Jurkat, Clone E6-1 (cell line): ENCODE results near the gene CX3CL1.

ENCODE experiments used
- DNase-seq: peaks from one replicate; pipeline ENCODE4 v3.0.0-alpha.2; 2011; ENCODE audit warnings: low read depth, low spot score
- H3K4me3 ChIP-seq: 2 replicates; pipeline ENCODE4 v1.5.1; 2011; ENCODE audit warnings: mild to moderate bottlenecking, low read length, control low read depth, moderate library complexity

Gene CX3CL1

DNA sequence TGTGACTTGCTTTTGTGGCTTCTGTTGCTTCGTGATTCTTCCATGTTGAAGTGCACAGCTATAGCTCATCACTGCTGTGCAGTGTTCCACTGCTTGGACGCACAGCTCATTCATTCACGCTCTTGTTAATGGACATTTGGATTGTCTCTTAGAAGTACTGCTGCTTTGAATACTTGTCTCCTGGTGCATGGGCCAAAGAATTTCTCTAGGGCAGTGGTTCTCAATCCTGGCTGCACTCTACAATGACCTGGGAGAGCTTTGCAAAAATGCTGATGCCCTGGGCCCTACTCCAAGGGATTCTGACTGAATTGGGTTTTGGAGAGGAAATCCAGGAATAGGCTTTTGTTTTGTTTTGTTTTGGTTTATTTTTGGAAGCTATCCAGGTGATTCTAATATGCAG is 52.3 kb downstream of the CX3CL1 start:
- no peak overlapping the region for H3K4me3 ChIP-seq
- DNase-seq, result no peak

DNA sequence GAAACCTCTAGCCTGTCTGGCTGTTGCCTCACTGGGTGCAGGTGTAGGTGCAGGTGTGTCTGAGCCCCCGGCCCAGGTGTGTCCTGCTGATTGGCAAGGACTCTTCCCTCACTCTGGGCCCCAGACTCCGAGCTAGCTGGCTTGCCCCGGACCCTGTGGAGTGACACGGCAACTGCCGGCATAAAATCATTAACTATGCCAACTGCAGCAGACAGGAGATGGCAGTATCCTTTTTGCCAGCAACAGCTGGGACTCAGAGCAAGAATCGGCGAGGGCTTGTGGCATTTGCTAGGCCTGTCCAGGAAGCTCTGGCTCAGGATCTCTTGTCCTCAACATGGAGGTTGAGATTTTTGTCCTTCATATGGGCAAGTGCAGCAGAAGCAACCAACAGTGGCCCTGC is 54.1 kb downstream of the CX3CL1 start:
- no peak for DNase-seq
- H3K4me3 ChIP-seq, result no peak overlapping the region

DNA sequence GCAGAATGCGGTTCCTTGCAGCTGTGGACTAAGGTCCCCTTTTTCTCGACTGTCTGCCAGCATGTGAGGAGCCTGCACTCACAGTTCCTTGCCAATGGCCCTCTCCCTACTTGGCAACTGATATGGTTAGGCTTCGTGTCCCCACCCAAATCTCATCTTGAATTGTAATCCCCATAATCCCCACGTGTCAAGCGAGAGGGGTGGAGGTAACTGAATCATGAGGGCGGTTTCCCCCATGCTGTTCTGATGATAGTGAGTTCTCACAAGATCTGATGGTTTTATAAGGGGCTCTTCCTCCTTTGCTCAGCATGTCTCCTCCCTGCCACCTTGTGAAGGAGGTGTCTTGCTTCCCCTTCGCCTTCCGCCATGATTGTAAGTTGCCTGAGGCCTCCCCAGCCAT is 55.0 kb downstream of the CX3CL1 start:
- DNase-seq, result no peak
- H3K4me3 ChIP-seq, result no peak overlapping the region

DNA sequence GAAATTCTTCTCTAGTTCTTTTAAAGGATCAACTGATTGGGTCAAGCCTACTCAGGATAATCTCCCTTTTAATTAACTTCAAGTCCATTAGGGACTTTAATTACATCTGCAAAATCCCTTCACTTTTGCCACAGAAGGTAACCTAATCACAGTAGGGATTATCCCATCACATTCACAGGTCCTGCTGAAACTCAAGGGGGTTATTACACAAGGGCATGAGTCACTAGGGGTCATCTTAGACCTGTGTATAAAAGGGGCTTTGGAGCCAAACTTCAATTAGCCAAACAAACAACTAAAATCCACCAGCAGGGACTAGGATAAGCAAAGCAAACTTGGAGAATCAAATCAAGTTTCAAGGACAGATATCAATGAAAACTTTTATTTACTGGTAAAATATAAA is 55.5 kb downstream of the CX3CL1 start:
- H3K4me3 ChIP-seq, result no peak overlapping the region
- DNase-seq, result no peak

DNA sequence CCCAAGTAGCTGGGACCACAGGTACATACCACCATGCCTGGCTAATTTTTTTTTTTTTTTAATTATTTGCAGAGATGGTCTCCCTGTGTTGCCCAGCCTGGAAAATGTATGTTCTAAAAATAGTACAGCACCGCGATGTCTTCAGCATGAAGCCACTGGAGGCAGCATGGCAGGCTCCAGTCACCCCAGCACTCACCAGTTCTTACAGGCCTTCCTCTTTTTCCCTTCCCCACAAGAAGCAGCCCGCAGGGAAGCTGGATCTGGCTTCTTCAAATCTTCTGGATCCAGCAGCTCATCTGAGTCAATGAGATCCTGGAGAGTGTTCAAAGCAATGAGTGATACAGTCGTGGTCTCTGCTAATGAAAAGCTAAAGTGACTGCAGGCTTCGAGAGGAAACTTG is 58.7 kb downstream of the CX3CL1 start:
- H3K4me3 ChIP-seq, result no peak overlapping the region
- no peak for DNase-seq

DNA sequence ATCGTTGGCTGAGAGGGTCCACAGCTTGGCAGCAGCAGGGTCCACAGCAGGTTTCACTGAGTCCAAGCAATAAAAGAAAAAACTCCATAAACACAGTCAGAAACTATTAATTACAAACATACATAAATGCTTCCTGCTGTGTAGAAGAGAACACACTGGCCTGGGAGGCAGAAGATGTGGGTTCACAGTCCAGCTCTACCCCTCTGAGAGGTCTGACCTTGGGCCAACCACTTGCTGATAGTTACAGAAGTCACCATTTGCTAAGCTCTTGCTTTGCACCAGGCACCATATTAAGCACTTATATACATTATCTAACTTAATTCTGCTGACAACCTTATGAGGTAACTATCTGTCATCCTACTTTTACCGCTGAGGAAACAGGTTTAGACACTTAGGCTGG is 60.2 kb downstream of the CX3CL1 start:
- DNase-seq, result no peak
- no peak overlapping the region for H3K4me3 ChIP-seq

DNA sequence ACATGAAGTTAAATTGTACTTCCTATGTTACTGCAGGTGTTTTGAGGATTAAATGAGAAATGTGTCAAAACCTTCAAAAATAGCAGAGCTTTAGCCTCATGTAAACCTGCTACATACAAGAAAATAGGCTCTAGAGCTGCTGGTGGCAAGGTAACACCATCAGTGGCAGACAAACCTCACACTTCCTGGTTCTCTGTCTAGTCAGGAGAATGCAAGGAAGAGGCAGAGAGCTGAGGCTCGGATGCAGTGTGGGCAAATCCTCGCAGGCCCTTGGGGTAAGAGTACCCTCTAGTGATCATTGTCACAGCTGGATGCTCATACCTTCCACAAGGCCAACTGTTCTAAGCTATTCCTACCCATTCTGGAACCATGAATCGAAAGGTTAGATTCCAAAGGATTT is 60.7 kb downstream of the CX3CL1 start:
- no peak overlapping the region for H3K4me3 ChIP-seq
- DNase-seq, result no peak

DNA sequence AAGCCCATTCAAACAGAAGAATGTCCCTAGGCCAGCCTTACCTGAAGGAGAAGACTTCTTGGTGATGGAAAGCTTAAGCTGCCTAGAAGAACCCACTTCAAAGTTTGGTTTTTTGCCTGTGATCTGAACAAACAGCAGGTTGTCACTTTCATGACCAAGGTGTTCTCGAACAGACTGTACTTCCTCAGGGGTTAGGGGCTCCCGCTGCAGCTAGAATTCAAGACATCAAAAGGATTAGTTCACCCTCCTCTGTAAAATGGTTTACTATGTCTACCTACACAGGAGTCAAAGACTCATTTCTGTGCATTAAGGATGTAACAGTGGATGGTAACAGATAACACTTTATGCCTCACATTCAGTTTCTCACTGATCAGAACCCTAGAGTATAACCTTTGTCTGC is 61.7 kb downstream of the CX3CL1 start:
- DNase-seq, result no peak
- no peak overlapping the region for H3K4me3 ChIP-seq
